ENCODE measurements around the gene PPP4R3A.
"Not testable (repeated sequence)": the region's sequence is repeated elsewhere in the genome, so short reads cannot be mapped to it uniquely, and the experiment has no call there.

Gene PPP4R3A
- total RNA-seq = 318 to 353 reads per million in 2 donors

- peak; percentile 96 for DNase-seq
Observed at GRCh38 chr14:91510171-91511042, at the start of gene PPP4R3A. Gene PPP4R3A (minus strand): TSS chr14:91510310. CDS start chr14:91509647, 663 bp downstream.

GRCh38 chr14:91555531-91555930 is 45.4 kb upstream of the PPP4R3A start:
- no peak for DNase-seq

- no peak for DNase-seq
Observed at GRCh38 chr14:91554535-91555332, 44.6 kb upstream of the PPP4R3A start.

GRCh38 chr14:91548108-91548507 is 38.0 kb upstream of the PPP4R3A start:
- no peak for DNase-seq

GRCh38 chr14:91545946-91546716 is 36.0 kb upstream of the PPP4R3A start:
- DNase-seq = no peak

- no peak for DNase-seq
Observed at GRCh38 chr14:91545204-91545603, 35.1 kb upstream of the PPP4R3A start.

GRCh38 chr14:91536327-91536726 is 26.2 kb upstream of the PPP4R3A start:
- DNase-seq = no peak

GRCh38 chr14:91534059-91534458 is 23.9 kb upstream of the PPP4R3A start:
- DNase-seq = not testable (repeated sequence)

GRCh38 chr14:91533623-91534022 is 23.5 kb upstream of the PPP4R3A start:
- no peak for DNase-seq

- no peak for DNase-seq
Observed at GRCh38 chr14:91523972-91524371, 13.9 kb upstream of the PPP4R3A start.

- no peak for DNase-seq
Observed at GRCh38 chr14:91521061-91521640, 11.0 kb upstream of the PPP4R3A start.

GRCh38 chr14:91520138-91520537 is 10.0 kb upstream of the PPP4R3A start:
- DNase-seq = no peak

- DNase-seq = no peak
Observed at GRCh38 chr14:91519239-91520036, 9.3 kb upstream of the PPP4R3A start.

- no peak for DNase-seq
Observed at GRCh38 chr14:91516663-91517388, 6.7 kb upstream of the PPP4R3A start.

- DNase-seq = no peak
Observed at GRCh38 chr14:91515979-91516378, 5.9 kb upstream of the PPP4R3A start.

- no peak for DNase-seq
Observed at GRCh38 chr14:91511043-91511383, 903 bp upstream of the PPP4R3A start.

- peak; percentile 66 for DNase-seq
Observed at GRCh38 chr14:91509878-91510170, 286 bp downstream of the PPP4R3A start.

GRCh38 chr14:91509083-91509877 is 830 bp downstream of the PPP4R3A start:
- DNase-seq = peak; percentile 42

- no peak for DNase-seq
Observed at GRCh38 chr14:91508105-91508504, 2.0 kb downstream of the PPP4R3A start.

- DNase-seq = no peak
Observed at GRCh38 chr14:91506226-91506625, 3.9 kb downstream of the PPP4R3A start.
